Spleen (tissue), 7 donors: ENCODE measurements around the gene ADH5.

ENCODE experiments used
- POLR2A ChIP-seq, 3 donors: fragments of 450-650 bp; IDR thresholded peaks; one replicate each; pipeline ENCODE4 v1.5.1; 2017; ENCODE audit warnings: antibody characterized with exemption in 3 of 3, mild to moderate bottlenecking in 1 of 3
- POLR2AphosphoS5 ChIP-seq, 3 donors: sonication (generic); formaldehyde crosslinking; IDR thresholded peaks; one replicate each; pipeline ENCODE4 v1.5.1; 2017; ENCODE audit warnings: antibody characterized with exemption in 3 of 3
- TF ChIP-seq, protein P1 (sequence below), 11 experiments: fragments of 200-600 bp in 7 of 11; fragments of 450-650 bp in 4 of 11; sonication (generic) in 4 of 11; IDR thresholded peaks in 8 of 11; conservative IDR thresholded peaks in 3 of 11; 1 replicate in 7 of 11; 2 replicates in 4 of 11; pipeline versions ENCODE4 v1.4.0 to v1.8.0; 2016 to 2021; ENCODE audit warnings: antibody characterized with exemption in 11 of 11, inconsistent platforms in 4 of 11, mild to moderate bottlenecking in 1 of 11
- donor health status: DM: no; HTN: no; CAD: no; lungs with moderate emphysema.
- donor health status: DM: no; HTN: no; CAD: no.
- donor health status: DM: no; HTN: no; CAD: no.

GRCh38 chr4:99102634-99103033 lies 14.0 kb upstream of the ADH5 start:
- TF ChIP-seq POLR2A (IDR thresholded peaks at IDR 0.05) (no peak), POLR2AphosphoS5 (IDR thresholded peaks at IDR 0.05) (no peak)
- TF ChIP-seq, protein P1, sequence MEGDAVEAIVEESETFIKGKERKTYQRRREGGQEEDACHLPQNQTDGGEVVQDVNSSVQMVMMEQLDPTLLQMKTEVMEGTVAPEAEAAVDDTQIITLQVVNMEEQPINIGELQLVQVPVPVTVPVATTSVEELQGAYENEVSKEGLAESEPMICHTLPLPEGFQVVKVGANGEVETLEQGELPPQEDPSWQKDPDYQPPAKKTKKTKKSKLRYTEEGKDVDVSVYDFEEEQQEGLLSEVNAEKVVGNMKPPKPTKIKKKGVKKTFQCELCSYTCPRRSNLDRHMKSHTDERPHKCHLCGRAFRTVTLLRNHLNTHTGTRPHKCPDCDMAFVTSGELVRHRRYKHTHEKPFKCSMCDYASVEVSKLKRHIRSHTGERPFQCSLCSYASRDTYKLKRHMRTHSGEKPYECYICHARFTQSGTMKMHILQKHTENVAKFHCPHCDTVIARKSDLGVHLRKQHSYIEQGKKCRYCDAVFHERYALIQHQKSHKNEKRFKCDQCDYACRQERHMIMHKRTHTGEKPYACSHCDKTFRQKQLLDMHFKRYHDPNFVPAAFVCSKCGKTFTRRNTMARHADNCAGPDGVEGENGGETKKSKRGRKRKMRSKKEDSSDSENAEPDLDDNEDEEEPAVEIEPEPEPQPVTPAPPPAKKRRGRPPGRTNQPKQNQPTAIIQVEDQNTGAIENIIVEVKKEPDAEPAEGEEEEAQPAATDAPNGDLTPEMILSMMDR (IDR thresholded peaks at IDR 0.05 in 8 of 11, conservative IDR thresholded peaks at IDR 0.05 in 3 of 11), result no peak
